ENCODE measurements around the gene S100A5. TPM values are rescaled to one million over a fixed set of nuclear protein-coding genes. Genes with fewer than 3 reads are reported as not detected.
A peak's percentile ranks its signal among the peaks of the same experiment; 100 is the strongest.

The S100A5 gene
- total and polyA plus RNA-seq, 2 of the 8 experiments (the other 6 are each of a cell fraction or from before 2014, with no cell fraction given) = not detected

- no peak overlapping the region for H3K14ac ChIP-seq (ENCODE audit: insufficient read length)
- H3K9ac ChIP-seq (replicated peaks in 1 of 4; ENCODE audit: extremely low read depth in 1 of 4, low read depth in 3 of 4, low read length in 3 of 4) = no peak overlapping the region
- no peaks in the 10 kb centered on the region for H3K36me3 ChIP-seq (ENCODE audit: control insufficient read depth in 2 of 4, insufficient read depth in 4 of 4, low read length in 3 of 4)
- no peak overlapping the region for H2AK5ac ChIP-seq (ENCODE audit: low read depth, low read length)
- no peak overlapping the region; the same call in 1 of the 2 replicates for H4K8ac ChIP-seq (ENCODE audit: extremely low read depth, insufficient read depth, low read length)
- ChIA-PET POLR2A (ENCODE audit: partially characterized antibody) (interaction anchor here (1.1 to 1.6 kb wide), 6 partner anchors 9 to 62 kb away, joined by 3 to 5 read pairs (median 4); partner anchors contain the start of genes S100A16, S100A5 and S100A6), CTCF (ENCODE audit: partially characterized antibody) (interaction anchor here (0.7 to 12.9 kb wide), 8 partner anchors 12 to 79 kb away, joined by 3 to 165 read pairs (median 30); partner anchors contain the start of genes S100A1, S100A13, S100A5 and S100A6)
- H3K79me1 ChIP-seq (ENCODE audit: low read depth, low read length) = no peaks in the 10 kb centered on the region
- no peak overlapping the region; the same call in 1 of the 2 replicates for H2BK12ac ChIP-seq (ENCODE audit: low read depth, low read length)
- no peak overlapping the region for H2BK20ac ChIP-seq (ENCODE audit: low read length)
- 0 out of 2 replicates have a peak overlapping the region, but pooled peaks have one; percentile 56 for H2BK5ac ChIP-seq (ENCODE audit: low read depth, low read length)
- peaks cover 4 to 28% (median 16%) of the 10 kb centered on the region in 4 experiments for H3K4me1 ChIP-seq (replicated peaks in 1 of 4; ENCODE audit: control insufficient read depth in 3 of 4, insufficient read depth in 4 of 4, low read length in 3 of 4)
- H3K79me2 ChIP-seq (ENCODE audit: control insufficient read depth in 1 of 2, insufficient read depth in 2 of 2, low read length in 2 of 2) = no peaks in the 10 kb centered on the region
- H4K20me1 ChIP-seq (replicated peaks in 1 of 2; ENCODE audit: control insufficient read depth in 1 of 2, insufficient read depth in 2 of 2, low read length in 2 of 2) = no peaks in the 10 kb centered on the region
- peak overlapping the region; percentile 19; the same call in 1 of the 2 replicates for H3K18ac ChIP-seq (ENCODE audit: extremely low read depth, low read length)
- no peak overlapping the region for H3K23ac ChIP-seq (ENCODE audit: insufficient read length)
- no peak for TF ChIP-seq FOSL1 (IDR thresholded peaks at IDR 0.05; ENCODE audit: insufficient read depth, low read depth, low read length)
- H3K9me3 ChIP-seq (ENCODE audit: insufficient read depth in 2 of 2, low read depth in 1 of 2, low read length in 1 of 2) = no peaks in the 10 kb centered on the region
- H3K27ac ChIP-seq (ENCODE audit: low read depth, low read length) = no peak overlapping the region
- no peaks in the 10 kb centered on the region; a peak in 3 of 7 replicates for H3K27me3 ChIP-seq (replicated peaks in 1 of 4; ENCODE audit: control insufficient read depth in 3 of 4, extremely low read depth in 1 of 4, insufficient read depth in 3 of 4, low read length in 3 of 4)
- no peak overlapping the region for H2BK120ac ChIP-seq (replicated peaks; ENCODE audit: low read depth, low read length)
- no peak for FAIRE-seq
- H2AFZ ChIP-seq (ENCODE audit: low read length) = no peak overlapping the region
- H3K4ac ChIP-seq (replicated peaks; ENCODE audit: insufficient read length, low read depth, low read length) = no peak overlapping the region
- H4K5ac ChIP-seq (ENCODE audit: insufficient read length, low read depth, low read length) = no peak overlapping the region
- 86% methylated on average over 6 of the region's 6 CpGs; no CpG with 5 or more reads in 1 of the 2 experiments for WGBS, 2 experiments (ENCODE audit: extremely low coverage in 1 of 2, insufficient coverage in 1 of 2, insufficient read length in 1 of 2, insufficient replicate concordance in 2 of 2, low coverage in 1 of 2, low lambda C conversion rate in 2 of 2, missing lambda C conversion rate in 1 of 2)
- H3K23me2 ChIP-seq (ENCODE audit: low read depth, low read length) = peaks cover 3% of the 10 kb centered on the region
- H3K56ac ChIP-seq (replicated peaks; ENCODE audit: insufficient read length, low read depth, low read length) = no peak overlapping the region
- no peak overlapping the region for H3K4me3 ChIP-seq (ENCODE audit: extremely low read depth in 1 of 4, insufficient read depth in 2 of 4, low read depth in 3 of 4, low read length in 4 of 4)
- DNase-seq (ENCODE audit: low read depth in 1 of 2, low spot score in 2 of 2) = no peak
- peak overlapping the region; percentile 72; the same call in 1 of the 2 replicates for H2BK15ac ChIP-seq (ENCODE audit: low read length)
- H3K4me2 ChIP-seq (ENCODE audit: insufficient read depth in 1 of 2, low read depth in 2 of 2, low read length in 2 of 2) = no peak overlapping the region
- no peak overlapping the region for H4K91ac ChIP-seq (replicated peaks; ENCODE audit: insufficient read length, low read length)
Measured at GRCh38 chr1:153549741-153550397, 9.1 kb upstream of the S100A5 start.

Measured in H1 (cell line).